Mucosa of descending colon (tissue), 3 donors: ENCODE results near the gene NPTXR. TPM values are rescaled to one million over a fixed set of nuclear protein-coding genes. Genes with fewer than 3 reads are reported as not detected.
A peak's percentile ranks its signal among the peaks of the same experiment; 100 is the strongest.

Experiments
- ATAC-seq: fragments of 200-7000 bp; cut with Tn5 transposase; one replicate; pipeline ENCODE4 v1.9.1; 2020; ENCODE audit warnings: mild to moderate bottlenecking, moderate library complexity
- DNase-seq, 3 donors: peaks; one replicate each; pipeline ENCODE4 v3.0.0-alpha.2; 2020
- H3K36me3 ChIP-seq: fragments of 200-600 bp; one replicate; pipeline ENCODE4 v1.8.0; 2021; ENCODE audit warnings: low read depth, mild to moderate bottlenecking
- H3K4me1 ChIP-seq: fragments of 200-600 bp; one replicate; pipeline ENCODE4 v1.8.0; 2021; ENCODE audit warnings: low read depth, mild to moderate bottlenecking
- H3K4me3 ChIP-seq: fragments of 200-600 bp; one replicate; pipeline ENCODE4 v1.8.0; 2021; ENCODE audit warnings: mild to moderate bottlenecking
- H3K9me3 ChIP-seq: fragments of 200-600 bp; one replicate; pipeline ENCODE4 v1.8.0; 2021; ENCODE audit warnings: mild to moderate bottlenecking
- CTCF ChIP-seq: fragments of 200-600 bp; IDR thresholded peaks from one replicate; pipeline ENCODE4 v1.8.0; 2022; ENCODE audit warnings: antibody characterized with exemption, mild to moderate bottlenecking
- intact Hi-C, 2 donors: fragments of 100-400 bp; cut with DNase I in 1 of 2; cut with micrococcal nuclease in 1 of 2; formaldehyde crosslinking; loops; one replicate each; pipeline versions ENCODE4 v1.11.0 to v1.11.1; 2022; cut with DNase I, micrococcal nuclease
- total RNA-seq, 3 donors: library from RNA; stranded (reverse); fragmentation: NEBNext Ultra II Directional in 2 of 3; extraction: Animal tissue kit (Norgen Biotek cat#: 25700) in 2 of 3; gene quantifications; one replicate each; pipeline versions ENCODE4 v1.2.1 to v1.2.4, GENCODE V29; 2021 to 2023
- donor health status: DM: no; HTN: no; CAD: no; lungs with moderate emphysema.
- donor health status: DM: no; HTN: no; CAD: no.
- donor health status: DM: no; HTN: yes; CAD: no.

The NPTXR gene
- total RNA-seq, 3 donors from 2014 or later, result 0.84 to 15.5 (median 1.2) TPM

- Histone ChIP-seq H3K4me1 (no peaks in the 10 kb centered on the region), H3K9me3 (no peaks in the 10 kb centered on the region), H3K4me3 (no peak overlapping the region), H3K36me3 (no peaks in the 10 kb centered on the region)
- TF ChIP-seq CTCF, result no peak
- ATAC-seq (no peak), DNase-seq (peak in 1 of 3 donors; percentile 25)
- intact Hi-C loops, result no loop called here
These were observed 9.4 kb upstream of the NPTXR start for GRCh38 chr22:38853196-38853651.

- intact Hi-C loops, result no loop called here
- DNase-seq (no peak), ATAC-seq (no peak)
- no peak for TF ChIP-seq CTCF
- H3K4me1 ChIP-seq, result no peaks in the 10 kb centered on the region
- H3K36me3 ChIP-seq, result no peaks in the 10 kb centered on the region
- H3K4me3 ChIP-seq, result no peak overlapping the region
- no peaks in the 10 kb centered on the region for H3K9me3 ChIP-seq
These were observed 8.7 kb upstream of the NPTXR start for GRCh38 chr22:38852522-38852921.

- peak in 1 of 3 donors; percentile 18 for DNase-seq
- H3K9me3 ChIP-seq, result no peaks in the 10 kb centered on the region
These were observed 7.4 kb upstream of the NPTXR start for GRCh38 chr22:38850941-38851849.

GRCh38 chr22:38850399-38850798, 6.6 kb upstream of the NPTXR start:
- H3K4me3 ChIP-seq, result no peak overlapping the region
- no peaks in the 10 kb centered on the region for H3K4me1 ChIP-seq
- no peak for TF ChIP-seq CTCF
- DNase-seq, result peak in 1 of 3 donors; percentile 9
- no peaks in the 10 kb centered on the region for H3K36me3 ChIP-seq
- intact Hi-C loops, result no loop called here
- ATAC-seq, result no peak
- no peaks in the 10 kb centered on the region for H3K9me3 ChIP-seq

More at GRCh38 chr22:38850941-38851849, 7.4 kb upstream of the NPTXR start:
- ATAC-seq, result no peak
- intact Hi-C loops, result no loop called here
- H3K36me3 ChIP-seq, result no peaks in the 10 kb centered on the region
- no peak overlapping the region for H3K4me3 ChIP-seq
- no peak for TF ChIP-seq CTCF
- H3K4me1 ChIP-seq, result no peaks in the 10 kb centered on the region

- no peak overlapping the region for H3K4me3 ChIP-seq
- H3K9me3 ChIP-seq, result no peaks in the 10 kb centered on the region
- ATAC-seq (no peak), DNase-seq (peak in 1 of 3 donors; percentile 27)
- no peaks in the 10 kb centered on the region for H3K4me1 ChIP-seq
- no peak for TF ChIP-seq CTCF
- intact Hi-C loops, result no loop called here
- no peaks in the 10 kb centered on the region for H3K36me3 ChIP-seq
These were observed 6.0 kb upstream of the NPTXR start for GRCh38 chr22:38849811-38850210.
